Testis (tissue), 3 donors: ENCODE results near the gene FRMD5. TPM values are rescaled to one million over a fixed set of nuclear protein-coding genes. Genes with fewer than 3 reads are reported as not detected.

Experiments used
- DNase-seq: peaks from one replicate; pipeline ENCODE4 v3.0.0-alpha.2; 2019
- H3K27ac ChIP-seq, 2 donors: fragments of 200-600 bp; sonication (generic); one replicate each; pipeline ENCODE4 v1.5.1; 2019
- H3K27me3 ChIP-seq: fragments of 200-600 bp; sonication (generic); one replicate; pipeline ENCODE4 v1.5.1; 2019
- H3K36me3 ChIP-seq: fragments of 200-600 bp; sonication (generic); one replicate; pipeline ENCODE4 v1.5.1; 2017; ENCODE audit warnings: low read depth; ENCODE audit errors: missing control alignments
- H3K4me1 ChIP-seq: fragments of 200-600 bp; sonication (generic); one replicate; pipeline ENCODE4 v1.5.1; 2019
- H3K4me3 ChIP-seq, 2 donors: fragments of 200-600 bp; sonication (generic); one replicate each; pipeline ENCODE4 v1.5.1; 2017 to 2019
- H3K9me3 ChIP-seq: fragments of 200-600 bp; sonication (generic); one replicate; pipeline ENCODE4 v1.5.1; 2017
- POLR2A ChIP-seq: fragments of 450-650 bp; IDR thresholded peaks from one replicate; pipeline ENCODE4 v1.6.1; 2017; ENCODE audit warnings: antibody characterized with exemption, mild to moderate bottlenecking, moderate library complexity
- WGBS, 2 donors: methylation state at CpG; one replicate each; pipeline ENCODE4 v1.1.5; 2018; 5-methylcytosine and 5-hydroxymethylcytosine counted together
- intact Hi-C: fragments of 100-400 bp; cut with DNase I; formaldehyde crosslinking; loops from one replicate; pipeline ENCODE4 v1.15.1; 2023; ENCODE audit warnings: low total_unique reads
- polyA plus RNA-seq: library from polyadenylated mRNA; stranded (reverse); fragments of 350-450 nt; fragmentation: Illumina TruSeq; extraction: RNeasy Lipid Tissue Mini Kit (QIAGEN cat#74804); gene quantifications from one replicate; pipeline ENCODE4 v1.2.3, GENCODE V29; 2014; ENCODE audit warnings: low read depth, low replicate concordance; ENCODE audit not compliant: insufficient read depth
- total RNA-seq, 2 donors: library from RNA; depleted of rRNA; stranded (reverse); fragments of >200 nt; gene quantifications; one replicate each; pipeline ENCODE4 v1.2.3, GENCODE V29; 2016
- TF ChIP-seq, protein P1 (sequence below), 3 experiments: fragments of 450-650 bp in 2 of 3; fragments of 200-600 bp in 1 of 3; sonication (generic) in 1 of 3; IDR thresholded peaks; one replicate each; pipeline ENCODE4 v1.5.1; 2016 to 2019; ENCODE audit warnings: antibody characterized with exemption in 3 of 3, mild to moderate bottlenecking in 2 of 3, moderate library complexity in 1 of 3

Gene FRMD5
- total and polyA plus RNA-seq, 3 donors from 2014 or later, result 10.5 to 12.3 (median 10.6) TPM

DNA sequence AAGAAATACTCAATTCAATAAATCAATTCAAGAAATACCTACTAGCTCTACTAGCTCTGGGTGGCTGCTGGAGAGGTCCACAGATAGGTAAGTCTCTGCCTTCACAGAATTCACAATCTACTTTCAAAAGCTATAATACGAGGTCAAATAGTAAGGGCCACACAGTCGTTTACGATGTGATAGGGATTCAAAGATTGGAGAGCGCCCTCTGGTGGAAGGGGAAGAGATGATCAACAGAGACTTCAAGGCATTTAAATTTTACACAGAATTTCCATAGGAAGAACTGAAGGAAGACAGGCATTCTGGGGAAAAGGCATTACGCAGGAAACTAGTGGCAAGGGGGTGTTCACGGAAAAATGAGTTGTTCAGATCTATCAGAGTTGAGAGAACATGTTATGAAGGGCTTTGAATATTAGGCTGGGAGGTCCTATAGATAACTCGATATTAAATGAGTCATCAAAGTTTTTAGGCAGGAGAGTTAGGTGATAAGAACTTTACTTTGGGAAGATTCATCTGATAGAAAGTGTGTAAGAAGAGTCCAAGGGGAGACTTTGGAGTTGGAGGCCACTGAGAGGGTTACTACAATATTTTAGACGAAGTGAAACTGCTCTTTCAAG, 128.8 kb downstream of the FRMD5 start:
- H3K27ac ChIP-seq, result no peak overlapping the region
- intact Hi-C loops, result no loop called here
- H3K36me3 ChIP-seq, result no peaks in the 10 kb centered on the region
- peak; percentile 79 for DNase-seq
- H3K4me3 ChIP-seq, result no peak overlapping the region
- H3K27me3 ChIP-seq, result no peaks in the 10 kb centered on the region
- no peaks in the 10 kb centered on the region for H3K4me1 ChIP-seq
- WGBS, 2 donors, result 46 to 52% methylated on average over 8 of the region's 8 CpGs
- no peaks in the 10 kb centered on the region for H3K9me3 ChIP-seq
- TF ChIP-seq POLR2A, result no peak
- TF ChIP-seq, protein P1, sequence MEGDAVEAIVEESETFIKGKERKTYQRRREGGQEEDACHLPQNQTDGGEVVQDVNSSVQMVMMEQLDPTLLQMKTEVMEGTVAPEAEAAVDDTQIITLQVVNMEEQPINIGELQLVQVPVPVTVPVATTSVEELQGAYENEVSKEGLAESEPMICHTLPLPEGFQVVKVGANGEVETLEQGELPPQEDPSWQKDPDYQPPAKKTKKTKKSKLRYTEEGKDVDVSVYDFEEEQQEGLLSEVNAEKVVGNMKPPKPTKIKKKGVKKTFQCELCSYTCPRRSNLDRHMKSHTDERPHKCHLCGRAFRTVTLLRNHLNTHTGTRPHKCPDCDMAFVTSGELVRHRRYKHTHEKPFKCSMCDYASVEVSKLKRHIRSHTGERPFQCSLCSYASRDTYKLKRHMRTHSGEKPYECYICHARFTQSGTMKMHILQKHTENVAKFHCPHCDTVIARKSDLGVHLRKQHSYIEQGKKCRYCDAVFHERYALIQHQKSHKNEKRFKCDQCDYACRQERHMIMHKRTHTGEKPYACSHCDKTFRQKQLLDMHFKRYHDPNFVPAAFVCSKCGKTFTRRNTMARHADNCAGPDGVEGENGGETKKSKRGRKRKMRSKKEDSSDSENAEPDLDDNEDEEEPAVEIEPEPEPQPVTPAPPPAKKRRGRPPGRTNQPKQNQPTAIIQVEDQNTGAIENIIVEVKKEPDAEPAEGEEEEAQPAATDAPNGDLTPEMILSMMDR (IDR thresholded peaks at IDR 0.05), result peak; percentile 67 to 80 (median 74)

DNA sequence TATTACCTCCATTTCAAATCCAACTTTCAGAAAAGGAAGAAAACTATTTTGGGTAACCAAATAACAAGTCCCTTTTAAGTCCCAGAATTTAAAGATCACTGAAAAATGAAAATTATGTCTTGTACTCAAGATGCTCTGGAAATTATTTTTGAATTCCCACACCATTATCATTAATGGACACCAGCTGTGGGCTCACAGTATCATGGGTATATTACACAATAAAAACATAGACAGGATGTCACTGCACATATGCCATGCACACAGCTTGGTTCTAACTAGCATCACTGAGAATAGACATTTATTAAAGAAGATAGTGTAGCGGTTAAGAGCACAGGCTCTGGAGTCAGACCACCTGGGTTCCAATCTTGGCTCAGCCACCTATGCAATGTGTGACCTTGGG, 130.4 kb downstream of the FRMD5 start:
- no peak overlapping the region for H3K4me3 ChIP-seq
- H3K36me3 ChIP-seq, result no peaks in the 10 kb centered on the region
- intact Hi-C loops, result no loop called here
- no peaks in the 10 kb centered on the region for H3K27me3 ChIP-seq
- no peaks in the 10 kb centered on the region for H3K9me3 ChIP-seq
- H3K4me1 ChIP-seq, result no peaks in the 10 kb centered on the region
- no peak overlapping the region for H3K27ac ChIP-seq
- no peak for DNase-seq
- no peak for TF ChIP-seq POLR2A
- TF ChIP-seq, protein P1 (IDR thresholded peaks at IDR 0.05), result no peak
- WGBS, 2 donors, result 83 to 88% methylated on average over 1 of the region's 1 CpG

DNA sequence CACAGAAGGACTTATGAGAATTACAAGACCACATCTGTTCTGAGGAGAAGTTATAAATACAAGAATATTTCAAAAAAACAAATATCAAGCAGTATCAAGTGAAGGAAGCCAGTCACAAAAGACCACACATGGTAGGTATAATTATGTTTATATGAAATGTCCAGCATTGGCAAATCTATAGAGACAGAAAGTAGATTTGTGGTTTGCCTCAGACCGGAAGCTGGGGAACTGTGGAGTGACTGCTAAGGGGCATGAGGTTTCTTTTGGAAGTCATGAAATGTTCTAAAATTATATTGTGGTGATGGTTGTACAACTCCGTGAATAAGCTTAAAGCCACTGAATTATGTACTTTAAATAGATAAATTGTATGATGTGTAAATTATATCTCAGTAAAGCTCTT, 136.9 kb downstream of the FRMD5 start:
- intact Hi-C loops, result no loop called here
- H3K4me3 ChIP-seq, result no peak overlapping the region
- WGBS, 2 donors, result 78 to 97% methylated on average over 2 of the region's 2 CpGs

DNA sequence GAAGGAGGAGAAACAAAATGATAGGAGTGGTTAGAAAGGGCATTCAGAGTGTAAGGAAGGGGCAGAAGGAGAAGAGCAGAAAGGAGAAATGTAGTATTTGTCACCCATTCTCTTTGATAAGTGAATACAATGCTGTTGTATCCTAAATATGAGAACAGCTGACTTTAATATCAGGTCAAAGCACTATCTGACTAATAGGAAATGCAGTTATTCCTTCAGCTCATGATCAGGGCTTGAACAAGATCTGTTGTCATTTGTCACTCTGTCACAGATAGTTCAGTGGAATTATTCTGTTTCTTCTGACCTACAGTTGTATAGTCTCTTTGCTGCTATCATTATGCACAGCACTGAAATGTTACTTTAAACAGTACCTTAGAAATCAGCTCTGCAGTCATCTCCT, 149.4 kb downstream of the FRMD5 start:
- no peak for DNase-seq
- Histone ChIP-seq H3K4me3 (no peak overlapping the region), H3K27ac (no peak overlapping the region), H3K9me3 (no peaks in the 10 kb centered on the region), H3K27me3 (no peaks in the 10 kb centered on the region), H3K36me3 (no peaks in the 10 kb centered on the region), H3K4me1 (no peaks in the 10 kb centered on the region)
- TF ChIP-seq POLR2A, result no peak
- TF ChIP-seq, protein P1 (IDR thresholded peaks at IDR 0.05), result no peak
- intact Hi-C loops, result no loop called here

More for the DNA sequence above, 136.9 kb downstream of the FRMD5 start:
- no peak overlapping the region for H3K27ac ChIP-seq
- no peak for TF ChIP-seq POLR2A
- TF ChIP-seq, protein P1 (IDR thresholded peaks at IDR 0.05), result no peak
- H3K9me3 ChIP-seq, result no peaks in the 10 kb centered on the region
- DNase-seq, result no peak
- no peaks in the 10 kb centered on the region for H3K27me3 ChIP-seq
- H3K4me1 ChIP-seq, result no peaks in the 10 kb centered on the region
- H3K36me3 ChIP-seq, result no peaks in the 10 kb centered on the region

DNA sequence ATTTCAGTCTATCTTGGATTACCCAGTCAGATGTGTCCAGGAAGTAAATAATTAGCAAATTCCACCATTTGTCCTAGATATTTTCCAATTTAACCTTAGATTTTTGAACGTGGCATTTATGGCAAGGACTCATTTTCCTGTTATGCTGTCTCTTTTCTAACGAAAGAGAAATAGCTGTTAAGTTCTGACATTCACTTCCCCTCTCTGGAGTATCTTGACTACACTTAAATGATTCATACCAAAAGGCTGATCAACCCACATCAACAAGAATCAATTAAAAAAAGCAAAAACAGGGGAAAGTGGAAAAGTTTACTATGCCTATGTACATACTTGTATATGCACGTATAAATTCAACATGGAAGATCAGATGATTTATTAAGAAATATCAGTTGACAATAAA, 149.9 kb downstream of the FRMD5 start:
- Histone ChIP-seq H3K27me3 (no peaks in the 10 kb centered on the region), H3K27ac (no peak overlapping the region), H3K9me3 (no peaks in the 10 kb centered on the region), H3K4me1 (no peaks in the 10 kb centered on the region), H3K36me3 (no peaks in the 10 kb centered on the region), H3K4me3 (no peak overlapping the region)
- DNase-seq, result no peak
- intact Hi-C loops, result no loop called here
- WGBS, 2 donors, result 73 to 83% methylated on average over 3 of the region's 3 CpGs
- no peak for TF ChIP-seq POLR2A
- TF ChIP-seq, protein P1 (IDR thresholded peaks at IDR 0.05), result no peak
